Osteoblast (primary cell): ENCODE results near the gene EIF1. TPM values are rescaled to one million over a fixed set of nuclear protein-coding genes. Genes with fewer than 3 reads are reported as not detected.
"Not testable (repeated sequence)": the region's sequence is repeated elsewhere in the genome, so short reads cannot be mapped to it uniquely, and the experiment has no call there.

ENCODE experiments used
- DNase-seq: peaks from one replicate; pipeline ENCODE4 v3.0.0; 2011; ENCODE audit warnings: low spot score, mixed read lengths; ENCODE audit not compliant: insufficient read length; ENCODE audit errors: missing footprints
- H2AFZ ChIP-seq: 2 replicates; pipeline ENCODE4 v1.6.0; 2011; ENCODE audit warnings: mild to moderate bottlenecking, low read length
- H3K27ac ChIP-seq: 2 replicates; pipeline ENCODE4 v1.5.1; 2011; ENCODE audit warnings: mild to moderate bottlenecking, low read depth, low read length, moderate library complexity
- H3K27me3 ChIP-seq: 2 replicates; pipeline ENCODE4 v1.6.0; 2012; ENCODE audit warnings: mild to moderate bottlenecking, control low read depth, inconsistent platforms, low read length, moderate library complexity; ENCODE audit not compliant: insufficient read depth
- H3K36me3 ChIP-seq: 2 replicates; pipeline ENCODE4 v1.5.1; 2011; ENCODE audit warnings: mild to moderate bottlenecking, low read length, control low read depth, moderate library complexity; ENCODE audit not compliant: insufficient read depth
- H3K4me1 ChIP-seq: 2 replicates; pipeline ENCODE4 v1.5.1; 2011; ENCODE audit warnings: mild to moderate bottlenecking, low read length, control low read depth, moderate library complexity; ENCODE audit not compliant: insufficient read depth
- H3K4me2 ChIP-seq: 2 replicates; pipeline ENCODE4 v1.6.0; 2011; ENCODE audit warnings: mild to moderate bottlenecking, low read length; ENCODE audit not compliant: insufficient read depth
- H3K4me3 ChIP-seq: fragments of 200-600 bp; sonication (generic); 3 replicates; pipeline ENCODE4 v1.5.1; 2012; ENCODE audit warnings: mild to moderate bottlenecking, low read length, inconsistent platforms; ENCODE audit not compliant: insufficient read depth
- H3K79me2 ChIP-seq: 2 replicates; pipeline ENCODE4 v1.6.0; 2012; ENCODE audit warnings: mild to moderate bottlenecking, low read length, control low read depth, inconsistent platforms; ENCODE audit not compliant: insufficient read depth
- H3K9me3 ChIP-seq: 2 replicates; pipeline ENCODE4 v1.5.1; 2011; ENCODE audit warnings: low read depth, low read length, control low read depth
- H4K20me1 ChIP-seq: 2 replicates; pipeline ENCODE4 v1.6.0; 2012; ENCODE audit warnings: mild to moderate bottlenecking, low read length, control low read depth; ENCODE audit not compliant: insufficient read depth
- CTCF ChIP-seq: IDR thresholded peaks from 2 replicates; pipeline ENCODE4 v1.5.1; 2011; ENCODE audit warnings: mild to moderate bottlenecking, low read depth, low read length, moderate library complexity; ENCODE audit errors: extremely low read depth
- total RNA-seq: library from RNA; depleted of rRNA; stranded (reverse); fragments of >200 nt; gene quantifications from 2 replicates; pipeline ENCODE4 v1.2.3, GENCODE V29; 2012

The EIF1 gene
- total RNA-seq, 1 donor, result 94.5 TPM

GRCh38 chr17:41697122-41697962, 8.7 kb downstream of the EIF1 start:
- TF ChIP-seq CTCF, result no peak
- H3K79me2 ChIP-seq, result no peaks in the 10 kb centered on the region
- no peak overlapping the region for H2AFZ ChIP-seq
- peak overlapping the region; percentile 18 for H3K4me2 ChIP-seq
- H3K36me3 ChIP-seq, result peaks cover 18% of the 10 kb centered on the region
- H3K27ac ChIP-seq, result no peak overlapping the region
- H3K27me3 ChIP-seq, result no peaks in the 10 kb centered on the region
- H3K9me3 ChIP-seq, result no peaks in the 10 kb centered on the region
- H3K4me1 ChIP-seq, result peaks cover 8% of the 10 kb centered on the region
- peaks cover 5% of the 10 kb centered on the region for H4K20me1 ChIP-seq
- no peak overlapping the region for H3K4me3 ChIP-seq
- DNase-seq, result peak; percentile 62

GRCh38 chr17:41700843-41701242, 12.2 kb downstream of the EIF1 start:
- not testable (repeated sequence) for H2AFZ ChIP-seq, H3K27me3 ChIP-seq, H3K79me2 ChIP-seq, H3K27ac ChIP-seq, H3K4me3 ChIP-seq, H3K9me3 ChIP-seq, H3K36me3 ChIP-seq, DNase-seq, H3K4me2 ChIP-seq, H4K20me1 ChIP-seq
- H3K4me1 ChIP-seq, result peaks cover 10% of the 10 kb centered on the region

GRCh38 chr17:41702712-41703111, 14.0 kb downstream of the EIF1 start:
- Histone ChIP-seq H3K4me3 (no peak overlapping the region), H4K20me1 (no peaks in the 10 kb centered on the region), H2AFZ (no peak overlapping the region), H3K4me2 (no peak overlapping the region), H3K36me3 (no peaks in the 10 kb centered on the region), H3K79me2 (no peaks in the 10 kb centered on the region), H3K27ac (no peak overlapping the region), H3K27me3 (no peaks in the 10 kb centered on the region), H3K4me1 (peaks cover 3% of the 10 kb centered on the region), H3K9me3 (no peaks in the 10 kb centered on the region)
- no peak for TF ChIP-seq CTCF
- DNase-seq, result no peak

- H3K79me2 ChIP-seq, result no peaks in the 10 kb centered on the region
- no peak overlapping the region for H3K4me3 ChIP-seq
- no peak overlapping the region for H3K27ac ChIP-seq
- no peaks in the 10 kb centered on the region for H4K20me1 ChIP-seq
- H2AFZ ChIP-seq, result no peak overlapping the region
- H3K36me3 ChIP-seq, result no peaks in the 10 kb centered on the region
- DNase-seq, result peak; percentile 74
- no peak for TF ChIP-seq CTCF
- H3K4me2 ChIP-seq, result peak overlapping the region; percentile 23
- H3K9me3 ChIP-seq, result no peaks in the 10 kb centered on the region
- H3K27me3 ChIP-seq, result no peaks in the 10 kb centered on the region
- peaks cover 3% of the 10 kb centered on the region for H3K4me1 ChIP-seq
Measured at GRCh38 chr17:41705271-41705991, 16.7 kb downstream of the EIF1 start.
